NT2/D1 (cell line): ENCODE results near the gene CFAP65.

Experiments used
- SUZ12 ChIP-seq: IDR thresholded peaks from 2 replicates; pipeline ENCODE4 v1.6.1; 2011; ENCODE audit not compliant: insufficient read length, insufficient read depth; ENCODE audit errors: extremely low read depth
- YY1 ChIP-seq: IDR thresholded peaks from 2 replicates; pipeline ENCODE4 v1.6.1; 2011; ENCODE audit not compliant: insufficient read length, insufficient read depth
- ZNF274 ChIP-seq: IDR thresholded peaks from 2 replicates; pipeline ENCODE4 v1.6.1; 2011; ENCODE audit warnings: mild to moderate bottlenecking, low read depth, low read length

GRCh38 chr2:218961229-218961628 is 80.1 kb downstream of the CFAP65 start:
- TF ChIP-seq YY1 (no peak), ZNF274 (no peak), SUZ12 (no peak)
